Measurements from ENCODE around the gene PACS2. TPM values are rescaled to one million over a fixed set of nuclear protein-coding genes. Genes with fewer than 3 reads are reported as not detected.

PACS2 gene
- polyA plus RNA-seq, 3 donors = 3.1 to 87.0 (median 3.7) TPM

DNA sequence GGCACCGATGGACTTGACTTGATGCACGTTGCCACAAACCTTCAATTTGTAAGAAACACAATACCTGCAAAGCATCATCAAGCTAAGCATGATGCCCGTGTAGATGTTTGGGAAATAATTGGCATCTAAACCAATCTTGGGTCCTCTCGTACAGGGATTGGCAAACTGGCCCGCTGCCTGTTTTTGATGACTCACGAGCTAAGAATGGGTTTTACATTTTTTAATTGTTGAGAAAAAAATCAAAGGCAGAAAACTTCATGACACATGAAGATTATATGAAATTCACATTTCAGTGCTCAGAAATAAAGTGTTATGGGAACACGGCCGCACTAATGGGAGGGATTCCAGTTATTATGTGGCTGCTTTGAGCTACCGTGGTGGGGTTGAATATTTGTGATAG lies 116.0 kb downstream of the PACS2 start:
- no peak overlapping the region for H3K27ac Mint-ChIP-seq
- TF ChIP-seq, protein P1, sequence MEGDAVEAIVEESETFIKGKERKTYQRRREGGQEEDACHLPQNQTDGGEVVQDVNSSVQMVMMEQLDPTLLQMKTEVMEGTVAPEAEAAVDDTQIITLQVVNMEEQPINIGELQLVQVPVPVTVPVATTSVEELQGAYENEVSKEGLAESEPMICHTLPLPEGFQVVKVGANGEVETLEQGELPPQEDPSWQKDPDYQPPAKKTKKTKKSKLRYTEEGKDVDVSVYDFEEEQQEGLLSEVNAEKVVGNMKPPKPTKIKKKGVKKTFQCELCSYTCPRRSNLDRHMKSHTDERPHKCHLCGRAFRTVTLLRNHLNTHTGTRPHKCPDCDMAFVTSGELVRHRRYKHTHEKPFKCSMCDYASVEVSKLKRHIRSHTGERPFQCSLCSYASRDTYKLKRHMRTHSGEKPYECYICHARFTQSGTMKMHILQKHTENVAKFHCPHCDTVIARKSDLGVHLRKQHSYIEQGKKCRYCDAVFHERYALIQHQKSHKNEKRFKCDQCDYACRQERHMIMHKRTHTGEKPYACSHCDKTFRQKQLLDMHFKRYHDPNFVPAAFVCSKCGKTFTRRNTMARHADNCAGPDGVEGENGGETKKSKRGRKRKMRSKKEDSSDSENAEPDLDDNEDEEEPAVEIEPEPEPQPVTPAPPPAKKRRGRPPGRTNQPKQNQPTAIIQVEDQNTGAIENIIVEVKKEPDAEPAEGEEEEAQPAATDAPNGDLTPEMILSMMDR (IDR thresholded peaks at IDR 0.05) = no peak
- H3K4me2 ChIP-seq (replicated peaks; ENCODE audit: extremely low read depth, low read length, poor library complexity, severe bottlenecking) = no peak overlapping the region
- peaks cover 19 to 43% of the 10 kb centered on the region in 2 donors for H3K36me3 Mint-ChIP-seq
- H3K27me3 ChIP-seq (ENCODE audit: control insufficient read depth in 2 of 2, insufficient read depth in 2 of 2, low read length in 2 of 2) = no peaks in the 10 kb centered on the region
- H3K9me3 ChIP-seq (replicated peaks in 1 of 2; ENCODE audit: control insufficient read depth in 1 of 2, insufficient read depth in 1 of 2, low read length in 2 of 2) = peaks cover 0 to 5% of the 10 kb centered on the region in 2 donors
- peaks cover 56% of the 10 kb centered on the region for H3K79me2 ChIP-seq (ENCODE audit: insufficient read depth, low read length)
- no peak overlapping the region for H2AFZ ChIP-seq (ENCODE audit: insufficient read depth, low read depth, low read length, poor library complexity, severe bottlenecking)
- H3K4me1 ChIP-seq (ENCODE audit: control insufficient read depth in 1 of 2, insufficient read depth in 2 of 2, low read length in 2 of 2) = no peaks in the 10 kb centered on the region
- no peak for DNase-seq
- no peak overlapping the region for H3K9ac ChIP-seq (ENCODE audit: insufficient read depth, low read length, poor library complexity, severe bottlenecking)
- peaks cover 66% of the 10 kb centered on the region for H4K20me1 ChIP-seq (ENCODE audit: insufficient read depth, low read length)
- peaks cover 0 to 20% of the 10 kb centered on the region in 2 donors for H3K36me3 ChIP-seq (replicated peaks in 1 of 2; ENCODE audit: control insufficient read depth in 1 of 2, insufficient read depth in 2 of 2, low read length in 2 of 2)
- no peak overlapping the region for H3K4me3 Mint-ChIP-seq
- 96% methylated on average over 3 of the region's 9 CpGs for WGBS (ENCODE audit: insufficient coverage)
- H3K4me1 Mint-ChIP-seq = peaks cover 10% of the 10 kb centered on the region
- intact Hi-C loops (cut with micrococcal nuclease) = no loop called here
- peaks cover 0 to 2% (median 0%) of the 10 kb centered on the region in 3 donors for H3K27me3 Mint-ChIP-seq (ENCODE audit: low read depth in 3 of 3)
- H3K27ac ChIP-seq (ENCODE audit: low read depth in 1 of 2, low read length in 2 of 2) = no peak overlapping the region
- H3K4me3 ChIP-seq (replicated peaks in 1 of 3; ENCODE audit: low read depth in 2 of 3, low read length in 3 of 3) = no peak overlapping the region
- H3K9me3 Mint-ChIP-seq = peaks cover 0 to 4% (median 2%) of the 10 kb centered on the region in 7 donors

DNA sequence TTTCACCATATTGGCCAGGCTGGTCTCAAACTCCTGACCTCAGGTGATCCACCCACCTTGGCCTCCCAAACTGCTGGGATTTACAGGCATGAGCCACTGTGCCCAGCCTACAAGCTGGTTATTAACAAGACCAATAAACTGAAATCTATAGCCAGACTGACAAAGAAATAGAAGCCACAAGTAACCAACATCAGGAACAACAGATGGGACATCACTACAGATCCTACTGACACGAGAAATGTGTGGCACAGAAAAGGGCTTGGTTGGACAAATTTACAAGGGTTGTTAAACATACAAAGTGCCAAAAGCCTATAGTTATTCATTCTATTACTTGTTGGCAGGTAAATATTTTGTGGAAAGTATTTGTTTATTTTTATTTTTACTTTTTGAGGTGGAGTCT lies 116.7 kb downstream of the PACS2 start:
- Histone ChIP-seq H3K4me3 (replicated peaks in 1 of 3; ENCODE audit: low read depth in 2 of 3, low read length in 3 of 3) (no peak overlapping the region), H3K36me3 (replicated peaks in 1 of 2; ENCODE audit: control insufficient read depth in 1 of 2, insufficient read depth in 2 of 2, low read length in 2 of 2) (peaks cover 0 to 19% of the 10 kb centered on the region in 2 donors), H2AFZ (ENCODE audit: insufficient read depth, low read depth, low read length, poor library complexity, severe bottlenecking) (no peak overlapping the region), H3K9ac (ENCODE audit: insufficient read depth, low read length, poor library complexity, severe bottlenecking) (no peak overlapping the region), H3K27ac (ENCODE audit: low read depth in 1 of 2, low read length in 2 of 2) (no peak overlapping the region), H4K20me1 (ENCODE audit: insufficient read depth, low read length) (peaks cover 67% of the 10 kb centered on the region), H3K4me2 (replicated peaks; ENCODE audit: extremely low read depth, low read length, poor library complexity, severe bottlenecking) (no peak overlapping the region), H3K79me2 (ENCODE audit: insufficient read depth, low read length) (peaks cover 56% of the 10 kb centered on the region), H3K9me3 (replicated peaks in 1 of 2; ENCODE audit: control insufficient read depth in 1 of 2, insufficient read depth in 1 of 2, low read length in 2 of 2) (peaks cover 0 to 5% of the 10 kb centered on the region in 2 donors), H3K4me1 (ENCODE audit: control insufficient read depth in 1 of 2, insufficient read depth in 2 of 2, low read length in 2 of 2) (no peaks in the 10 kb centered on the region), H3K27me3 (ENCODE audit: control insufficient read depth in 2 of 2, insufficient read depth in 2 of 2, low read length in 2 of 2) (no peaks in the 10 kb centered on the region)
- H3K9me3 Mint-ChIP-seq = peaks cover 0 to 4% (median 0%) of the 10 kb centered on the region in 7 donors
- TF ChIP-seq, protein P1 (IDR thresholded peaks at IDR 0.05) = no peak
- no CpG with 5 or more reads among the region's 1 CpG for WGBS (ENCODE audit: insufficient coverage)
- no peak for DNase-seq
- peaks cover 17 to 39% of the 10 kb centered on the region in 2 donors for H3K36me3 Mint-ChIP-seq
- peaks cover 10% of the 10 kb centered on the region for H3K4me1 Mint-ChIP-seq
- H3K4me3 Mint-ChIP-seq = no peak overlapping the region
- H3K27ac Mint-ChIP-seq = no peak overlapping the region
- intact Hi-C loops (cut with micrococcal nuclease) = no loop called here
- H3K27me3 Mint-ChIP-seq (ENCODE audit: low read depth in 3 of 3) = peaks cover 0 to 2% (median 0%) of the 10 kb centered on the region in 3 donors
